ENCODE data around the gene GOSR2.

GRCh38 chr17:46976626-46977270 is 53.8 kb downstream of the GOSR2 start:
- TF ChIP-seq TAF1 (IDR thresholded peaks at IDR 0.05; ENCODE audit: borderline replicate concordance, insufficient read depth, low read length) (no peak), POLR2AphosphoS5 (IDR thresholded peaks at IDR 0.05; ENCODE audit: low read depth, low read length) (no peak), SIN3A (IDR thresholded peaks at IDR 0.05; ENCODE audit: borderline replicate concordance, insufficient read depth, low read length) (no peak), FOXP2 (optimal IDR thresholded peaks at IDR 0.05; ENCODE audit: borderline replicate concordance, extremely low read depth, extremely low read length, insufficient read depth) (no peak), REST (IDR thresholded peaks at IDR 0.05; ENCODE audit: insufficient read depth in 1 of 2, low read depth in 2 of 2, low read length in 2 of 2) (no peak)
